GM13976 (cell line): ENCODE data around the gene CACNA2D3.

Experiments used
- DNase-seq: peaks from one replicate; pipeline ENCODE4 v3.0.0; 2012; ENCODE audit warnings: low spot score
- in situ Hi-C: fragments of 300-500 bp; cut with MboI; formaldehyde crosslinking; loops from one replicate; pipeline ENCODE4 v1.12.0; 2022; ENCODE audit warnings: low sequenced_read_pairs, mixed read lengths, inconsistent platforms; ENCODE audit not compliant: unreplicated experiment
- TF ChIP-seq, protein P1 (sequence below): IDR thresholded peaks from 2 replicates; pipeline ENCODE4 v1.5.1; 2012; ENCODE audit warnings: borderline replicate concordance, mild to moderate bottlenecking; ENCODE audit not compliant: insufficient read depth; ENCODE audit errors: extremely low read depth, missing control alignments, control extremely low read depth

Gene CACNA2D3

GRCh38 chr3:54086652-54087405, 35.5 kb upstream of the CACNA2D3 start:
- TF ChIP-seq, protein P1, sequence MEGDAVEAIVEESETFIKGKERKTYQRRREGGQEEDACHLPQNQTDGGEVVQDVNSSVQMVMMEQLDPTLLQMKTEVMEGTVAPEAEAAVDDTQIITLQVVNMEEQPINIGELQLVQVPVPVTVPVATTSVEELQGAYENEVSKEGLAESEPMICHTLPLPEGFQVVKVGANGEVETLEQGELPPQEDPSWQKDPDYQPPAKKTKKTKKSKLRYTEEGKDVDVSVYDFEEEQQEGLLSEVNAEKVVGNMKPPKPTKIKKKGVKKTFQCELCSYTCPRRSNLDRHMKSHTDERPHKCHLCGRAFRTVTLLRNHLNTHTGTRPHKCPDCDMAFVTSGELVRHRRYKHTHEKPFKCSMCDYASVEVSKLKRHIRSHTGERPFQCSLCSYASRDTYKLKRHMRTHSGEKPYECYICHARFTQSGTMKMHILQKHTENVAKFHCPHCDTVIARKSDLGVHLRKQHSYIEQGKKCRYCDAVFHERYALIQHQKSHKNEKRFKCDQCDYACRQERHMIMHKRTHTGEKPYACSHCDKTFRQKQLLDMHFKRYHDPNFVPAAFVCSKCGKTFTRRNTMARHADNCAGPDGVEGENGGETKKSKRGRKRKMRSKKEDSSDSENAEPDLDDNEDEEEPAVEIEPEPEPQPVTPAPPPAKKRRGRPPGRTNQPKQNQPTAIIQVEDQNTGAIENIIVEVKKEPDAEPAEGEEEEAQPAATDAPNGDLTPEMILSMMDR, result no peak
- in situ Hi-C loops, result no loop called here

GRCh38 chr3:54087581-54088410, 34.6 kb upstream of the CACNA2D3 start:
- TF ChIP-seq, protein P1, result no peak
- DNase-seq, result no peak
- in situ Hi-C loops, result no loop called here

More at GRCh38 chr3:54086652-54087405, 35.5 kb upstream of the CACNA2D3 start:
- no peak for DNase-seq

- DNase-seq, result no peak
- TF ChIP-seq, protein P1, result no peak
- in situ Hi-C loops, result no loop called here
These were observed 28.7 kb upstream of the CACNA2D3 start for GRCh38 chr3:54093491-54094248.

DNA sequence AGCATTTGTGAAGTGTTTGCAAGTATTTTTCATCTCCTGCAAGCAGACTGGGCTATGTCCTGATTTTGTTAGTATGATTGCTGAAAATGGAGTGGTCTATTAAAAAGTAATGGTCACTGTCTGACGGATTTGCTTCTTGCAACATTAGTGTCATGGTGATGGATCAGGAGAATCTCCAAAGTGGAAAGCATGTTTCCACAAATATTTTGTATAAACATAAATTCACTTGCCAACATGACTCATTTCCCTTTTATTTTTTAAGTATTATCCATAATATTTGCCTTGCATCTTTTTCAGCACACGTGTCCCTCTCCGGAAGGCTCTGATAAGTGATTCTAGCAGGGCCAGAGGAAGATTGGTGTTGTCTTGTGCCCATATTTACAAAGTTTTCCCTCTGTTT, 27.4 kb upstream of the CACNA2D3 start:
- TF ChIP-seq, protein P1, result no peak
- in situ Hi-C loops, result no loop called here
- DNase-seq, result no peak

GRCh38 chr3:54099381-54099780, 23.0 kb upstream of the CACNA2D3 start:
- DNase-seq, result no peak
- in situ Hi-C loops, result no loop called here

More at GRCh38 chr3:54099381-54099780, 23.0 kb upstream of the CACNA2D3 start:
- TF ChIP-seq, protein P1, result no peak
